AG10803 (cell line): ENCODE results near the gene NOS2.
"Not testable (repeated sequence)": the region's sequence is repeated elsewhere in the genome, so short reads cannot be mapped to it uniquely, and the experiment has no call there.

Experiments
- DNase-seq: peaks from one replicate; pipeline ENCODE4 v3.0.0; 2010; ENCODE audit warnings: low read depth
- H3K4me3 ChIP-seq: 2 replicates; pipeline ENCODE4 v1.5.1; 2011; ENCODE audit warnings: mild to moderate bottlenecking, low read length, control low read depth
- TF ChIP-seq, protein P1 (sequence below): conservative IDR thresholded peaks from 2 replicates; pipeline ENCODE4 v1.5.1; 2011; ENCODE audit warnings: mild to moderate bottlenecking, low read length, control low read depth, inconsistent platforms

NOS2 gene

GRCh38 chr17:27800522-27800921 is at the start of gene NOS2:
Gene NOS2 (minus strand): TSS chr17:27800529. CDS start chr17:27798809, 1,720 bp downstream.
- no peak within 1 kb of the TSS for H3K4me3 ChIP-seq
- TF ChIP-seq, protein P1, sequence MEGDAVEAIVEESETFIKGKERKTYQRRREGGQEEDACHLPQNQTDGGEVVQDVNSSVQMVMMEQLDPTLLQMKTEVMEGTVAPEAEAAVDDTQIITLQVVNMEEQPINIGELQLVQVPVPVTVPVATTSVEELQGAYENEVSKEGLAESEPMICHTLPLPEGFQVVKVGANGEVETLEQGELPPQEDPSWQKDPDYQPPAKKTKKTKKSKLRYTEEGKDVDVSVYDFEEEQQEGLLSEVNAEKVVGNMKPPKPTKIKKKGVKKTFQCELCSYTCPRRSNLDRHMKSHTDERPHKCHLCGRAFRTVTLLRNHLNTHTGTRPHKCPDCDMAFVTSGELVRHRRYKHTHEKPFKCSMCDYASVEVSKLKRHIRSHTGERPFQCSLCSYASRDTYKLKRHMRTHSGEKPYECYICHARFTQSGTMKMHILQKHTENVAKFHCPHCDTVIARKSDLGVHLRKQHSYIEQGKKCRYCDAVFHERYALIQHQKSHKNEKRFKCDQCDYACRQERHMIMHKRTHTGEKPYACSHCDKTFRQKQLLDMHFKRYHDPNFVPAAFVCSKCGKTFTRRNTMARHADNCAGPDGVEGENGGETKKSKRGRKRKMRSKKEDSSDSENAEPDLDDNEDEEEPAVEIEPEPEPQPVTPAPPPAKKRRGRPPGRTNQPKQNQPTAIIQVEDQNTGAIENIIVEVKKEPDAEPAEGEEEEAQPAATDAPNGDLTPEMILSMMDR = no peak
- no peak for DNase-seq

DNA sequence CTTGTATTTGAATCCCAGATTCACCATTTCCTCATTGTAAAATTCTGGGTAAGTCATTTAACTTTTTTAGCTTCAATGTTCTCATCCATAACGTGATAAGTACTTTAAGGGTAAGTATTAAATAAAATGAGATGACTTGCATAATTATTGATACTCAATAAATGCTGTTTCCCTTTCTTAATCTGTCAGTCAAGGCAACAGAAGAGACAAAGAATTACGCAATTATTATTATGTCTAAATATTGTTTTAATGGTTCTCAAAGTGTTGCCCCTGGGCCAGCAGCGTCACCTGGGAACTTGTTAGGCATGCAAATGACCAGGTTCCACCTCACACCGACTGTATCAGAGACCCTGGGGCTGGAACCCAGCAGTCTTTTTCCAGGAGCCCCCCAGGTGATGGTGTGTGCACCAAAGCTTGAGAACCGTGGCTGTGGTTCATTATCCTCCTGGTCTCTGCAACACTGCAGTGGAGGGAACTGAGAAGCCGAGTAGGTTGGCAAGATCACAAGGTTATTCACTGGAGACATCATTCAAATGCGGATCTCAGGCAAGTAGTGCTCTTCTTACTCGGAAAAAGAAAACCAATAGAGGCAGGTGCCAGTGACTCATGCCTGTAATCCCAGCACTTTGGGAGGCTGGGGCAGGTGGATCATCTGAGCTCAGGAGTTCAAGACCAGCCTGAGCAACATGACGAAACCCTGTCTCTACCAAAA is 49.3 kb upstream of the NOS2 start:
- TF ChIP-seq, protein P1 = no peak
- DNase-seq = no peak
- no peak overlapping the region for H3K4me3 ChIP-seq

GRCh38 chr17:27848931-27849330 is 48.6 kb upstream of the NOS2 start:
- H3K4me3 ChIP-seq = no peak overlapping the region
- DNase-seq = no peak
- TF ChIP-seq, protein P1 = no peak

GRCh38 chr17:27846808-27847307 is 46.5 kb upstream of the NOS2 start:
- H3K4me3 ChIP-seq = not testable (repeated sequence)

GRCh38 chr17:27846042-27846655 is 45.8 kb upstream of the NOS2 start:
- no peak overlapping the region for H3K4me3 ChIP-seq
- no peak for DNase-seq
- TF ChIP-seq, protein P1 = no peak

More at GRCh38 chr17:27846808-27847307, 46.5 kb upstream of the NOS2 start:
- not testable (repeated sequence) for DNase-seq

DNA sequence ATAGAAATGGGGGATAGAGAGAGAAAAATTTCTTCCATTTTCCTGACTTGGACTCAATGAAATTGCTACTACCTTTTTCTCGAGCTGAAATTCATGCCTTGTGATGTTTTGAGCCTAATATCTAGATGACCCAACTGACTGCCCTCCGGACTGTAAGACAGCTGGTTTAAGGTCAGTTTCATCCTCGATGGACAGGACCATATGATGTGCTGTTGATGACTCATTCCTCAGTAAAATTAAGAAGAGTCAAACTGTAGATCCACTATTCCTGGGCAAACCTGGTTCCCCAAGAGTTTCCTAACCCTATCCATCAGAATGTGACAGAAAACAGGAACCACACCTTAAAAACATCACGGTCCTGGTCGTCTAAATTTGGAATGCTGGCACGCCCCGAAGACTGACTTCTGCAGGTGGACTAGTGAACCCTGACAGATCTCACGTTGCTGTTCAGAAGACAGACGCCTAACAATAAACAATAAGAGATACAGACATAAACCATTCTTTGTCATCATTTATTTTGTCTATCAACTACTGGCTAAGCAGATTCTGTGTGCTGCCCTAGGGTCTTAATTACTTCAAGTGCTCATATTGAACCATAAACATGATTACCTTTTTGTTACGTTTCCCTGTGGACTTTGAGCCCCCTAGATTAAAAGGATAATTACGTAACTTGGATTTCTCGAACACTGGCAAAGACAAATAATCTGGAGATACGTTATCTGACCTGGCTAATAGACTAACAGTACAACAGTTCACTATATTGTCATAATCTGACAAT is 45.1 kb upstream of the NOS2 start:
- TF ChIP-seq, protein P1 = no peak
- DNase-seq = no peak
- no peak overlapping the region for H3K4me3 ChIP-seq

- H3K4me3 ChIP-seq = no peak overlapping the region
- no peak for DNase-seq
- TF ChIP-seq, protein P1 = no peak
Observed at GRCh38 chr17:27840688-27841087, 40.4 kb upstream of the NOS2 start.

GRCh38 chr17:27840406-27840678 is 40.0 kb upstream of the NOS2 start:
- DNase-seq = not testable (repeated sequence)

GRCh38 chr17:27839571-27840405 is 39.5 kb upstream of the NOS2 start:
- not testable (repeated sequence) for DNase-seq

More at GRCh38 chr17:27840406-27840678, 40.0 kb upstream of the NOS2 start:
- H3K4me3 ChIP-seq = not testable (repeated sequence)

GRCh38 chr17:27838607-27839006 is 38.3 kb upstream of the NOS2 start:
- not testable (repeated sequence) for DNase-seq, H3K4me3 ChIP-seq

More at GRCh38 chr17:27839571-27840405, 39.5 kb upstream of the NOS2 start:
- H3K4me3 ChIP-seq = not testable (repeated sequence)

DNA sequence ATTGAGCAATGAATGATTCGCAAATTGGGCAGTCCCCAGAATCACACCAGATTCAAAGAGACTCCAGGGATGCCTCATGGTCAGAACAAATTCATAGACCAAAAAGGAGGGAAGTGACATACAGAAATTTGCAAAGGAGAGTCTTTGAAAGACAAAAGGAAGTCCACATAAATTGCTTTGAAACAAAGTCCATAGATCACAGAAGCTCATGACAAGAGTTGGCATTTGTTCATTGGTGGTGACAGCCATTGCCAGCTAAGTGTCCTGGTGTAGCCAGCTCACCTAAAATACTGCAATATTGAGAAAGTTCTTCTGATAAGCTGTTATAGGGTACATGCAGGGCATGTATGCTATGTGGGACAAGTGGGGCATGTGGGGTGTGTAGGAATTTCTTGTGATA is 37.4 kb upstream of the NOS2 start:
- H3K4me3 ChIP-seq, DNase-seq: not testable (repeated sequence)
